Epithelial cell of proximal tubule (primary cell): ENCODE data around the gene L1TD1. TPM values are rescaled to one million over a fixed set of nuclear protein-coding genes. Genes with fewer than 3 reads are reported as not detected.

ENCODE experiments used
- DNase-seq: peaks from one replicate; pipeline ENCODE4 v3.0.0-alpha.2; 2011; ENCODE audit warnings: low read depth
- H3K4me3 ChIP-seq: 2 replicates; pipeline ENCODE4 v1.5.1; 2011; ENCODE audit warnings: low read depth, mild to moderate bottlenecking, low read length
- total RNA-seq: library from RNA; depleted of rRNA; stranded (reverse); fragments of >200 nt; gene quantifications from 2 replicates; pipeline ENCODE4 v1.2.3, GENCODE V29; 2015
- TF ChIP-seq, protein P1 (sequence below): conservative IDR thresholded peaks from 2 replicates; pipeline ENCODE4 v1.5.1; 2012; ENCODE audit warnings: low read depth, mild to moderate bottlenecking, low read length

Gene L1TD1
- total RNA-seq, 1 donor from 2014 or later: 1.0 TPM

DNA sequence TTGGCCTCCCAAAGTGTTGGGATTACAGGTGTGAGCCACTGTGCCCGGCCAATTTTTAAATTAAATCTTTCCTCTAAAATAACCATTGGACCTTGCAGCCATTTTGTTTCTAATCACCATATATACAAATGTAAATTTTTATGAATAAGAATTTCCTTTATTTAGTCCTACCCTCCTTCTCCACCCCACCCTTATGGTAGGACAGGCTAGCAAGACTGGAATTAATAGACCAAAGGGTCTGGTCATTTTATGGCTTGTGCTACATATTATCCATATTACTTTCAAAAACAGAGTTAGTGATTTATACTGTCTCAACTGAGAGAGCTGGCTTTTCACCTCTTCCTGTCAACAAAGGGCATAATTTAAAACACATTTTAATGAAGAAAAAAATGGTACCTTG is 26.5 kb downstream of the L1TD1 start:
- TF ChIP-seq, protein P1, sequence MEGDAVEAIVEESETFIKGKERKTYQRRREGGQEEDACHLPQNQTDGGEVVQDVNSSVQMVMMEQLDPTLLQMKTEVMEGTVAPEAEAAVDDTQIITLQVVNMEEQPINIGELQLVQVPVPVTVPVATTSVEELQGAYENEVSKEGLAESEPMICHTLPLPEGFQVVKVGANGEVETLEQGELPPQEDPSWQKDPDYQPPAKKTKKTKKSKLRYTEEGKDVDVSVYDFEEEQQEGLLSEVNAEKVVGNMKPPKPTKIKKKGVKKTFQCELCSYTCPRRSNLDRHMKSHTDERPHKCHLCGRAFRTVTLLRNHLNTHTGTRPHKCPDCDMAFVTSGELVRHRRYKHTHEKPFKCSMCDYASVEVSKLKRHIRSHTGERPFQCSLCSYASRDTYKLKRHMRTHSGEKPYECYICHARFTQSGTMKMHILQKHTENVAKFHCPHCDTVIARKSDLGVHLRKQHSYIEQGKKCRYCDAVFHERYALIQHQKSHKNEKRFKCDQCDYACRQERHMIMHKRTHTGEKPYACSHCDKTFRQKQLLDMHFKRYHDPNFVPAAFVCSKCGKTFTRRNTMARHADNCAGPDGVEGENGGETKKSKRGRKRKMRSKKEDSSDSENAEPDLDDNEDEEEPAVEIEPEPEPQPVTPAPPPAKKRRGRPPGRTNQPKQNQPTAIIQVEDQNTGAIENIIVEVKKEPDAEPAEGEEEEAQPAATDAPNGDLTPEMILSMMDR: no peak
- DNase-seq: no peak
- no peak overlapping the region for H3K4me3 ChIP-seq

GRCh38 chr1:62222321-62222720 is 27.7 kb downstream of the L1TD1 start:
- no peak for DNase-seq

DNA sequence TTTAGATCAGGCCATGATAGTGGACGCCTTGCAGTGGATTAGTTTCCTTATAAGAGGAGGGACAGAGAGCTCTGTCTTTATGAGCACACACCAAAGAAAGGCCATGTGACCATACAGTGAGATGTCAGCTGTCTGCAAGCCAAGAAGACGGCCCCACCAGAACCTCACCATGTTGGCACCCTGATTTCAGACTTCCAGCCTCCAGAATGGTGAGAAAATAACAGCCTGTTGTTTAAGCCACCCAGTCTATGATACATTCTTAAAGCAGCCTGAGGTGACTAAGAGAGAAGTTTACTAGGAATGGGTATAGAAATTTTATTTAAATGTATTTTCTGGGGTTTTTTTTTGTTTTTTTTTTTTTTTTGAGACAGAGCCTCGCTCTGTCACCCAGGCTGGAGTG is 29.5 kb downstream of the L1TD1 start:
- H3K4me3 ChIP-seq: no peak overlapping the region
- TF ChIP-seq, protein P1: no peak
- DNase-seq: no peak

More at GRCh38 chr1:62222321-62222720, 27.7 kb downstream of the L1TD1 start:
- H3K4me3 ChIP-seq: no peak overlapping the region
- TF ChIP-seq, protein P1: no peak

- TF ChIP-seq, protein P1: no peak
- no peak for DNase-seq
- H3K4me3 ChIP-seq: no peak overlapping the region
Observed at GRCh38 chr1:62227496-62227895, 32.8 kb downstream of the L1TD1 start.

DNA sequence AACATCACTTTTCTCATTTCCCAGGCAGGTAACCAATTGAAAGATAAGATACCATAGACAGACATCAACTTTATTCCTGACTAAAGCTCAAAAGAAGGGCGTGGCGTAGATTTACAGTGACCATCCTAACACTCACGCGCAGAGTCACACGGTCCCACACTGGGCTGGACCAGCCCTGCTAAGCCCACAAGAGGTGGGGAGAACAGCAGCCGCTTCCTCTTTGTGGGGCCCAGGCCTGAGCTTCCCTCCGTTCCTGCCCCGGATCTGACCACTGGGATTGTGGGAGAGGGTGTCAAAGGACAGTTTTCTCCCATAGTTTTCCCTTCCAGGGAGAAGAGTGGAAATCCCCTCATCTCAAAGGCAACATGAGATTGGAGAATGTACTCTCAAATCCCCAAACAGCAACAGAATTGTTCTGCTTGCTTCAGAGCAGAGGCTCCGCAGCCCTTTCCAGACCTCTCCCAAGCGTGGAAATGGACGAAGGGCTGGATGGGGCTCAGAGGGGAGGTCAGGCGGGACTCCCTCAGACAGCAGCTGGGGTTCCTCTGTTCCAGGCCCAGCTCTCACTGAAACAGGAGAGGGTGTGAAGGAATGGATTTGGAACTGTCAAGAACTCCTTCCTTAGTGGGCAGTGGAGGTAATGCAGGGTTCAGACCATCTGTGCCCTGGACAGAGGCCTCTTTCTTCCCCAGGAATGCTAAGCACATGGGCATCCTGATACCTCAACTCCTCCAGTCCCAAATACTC is 33.7 kb downstream of the L1TD1 start:
- TF ChIP-seq, protein P1: no peak
- no peak for DNase-seq
- no peak overlapping the region for H3K4me3 ChIP-seq

DNA sequence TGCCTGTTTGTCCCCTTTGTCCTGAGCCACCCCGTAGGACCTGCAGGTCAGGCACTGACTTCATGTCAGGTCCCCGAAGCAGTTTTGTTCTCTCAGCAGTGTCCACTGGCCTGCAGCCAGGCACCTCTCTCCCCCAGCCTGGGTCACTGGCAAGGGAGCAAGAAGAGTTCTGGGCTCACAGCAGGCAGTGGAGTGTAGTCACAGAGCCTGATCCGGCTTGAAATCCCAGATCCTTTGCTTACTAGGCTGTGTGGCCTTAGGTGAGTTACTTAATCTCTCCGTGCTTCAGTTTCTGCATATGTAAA is 34.2 kb downstream of the L1TD1 start:
- TF ChIP-seq, protein P1: no peak
- no peak overlapping the region for H3K4me3 ChIP-seq
- no peak for DNase-seq

- TF ChIP-seq, protein P1: no peak
- DNase-seq: no peak
- H3K4me3 ChIP-seq: no peak overlapping the region
Observed at GRCh38 chr1:62229468-62229867, 34.8 kb downstream of the L1TD1 start.
